HPDE6-E6E7 (cell line): Measurements from ENCODE around the gene PDE8A.

Source experiments
- DNase-seq: peaks from one replicate; pipeline ENCODE4 v3.0.0; 2011; ENCODE audit warnings: missing footprints; ENCODE audit errors: extremely low spot score

Gene PDE8A

GRCh38 chr15:85089929-85090597, 108.4 kb downstream of the PDE8A start:
- no peak for DNase-seq

DNA sequence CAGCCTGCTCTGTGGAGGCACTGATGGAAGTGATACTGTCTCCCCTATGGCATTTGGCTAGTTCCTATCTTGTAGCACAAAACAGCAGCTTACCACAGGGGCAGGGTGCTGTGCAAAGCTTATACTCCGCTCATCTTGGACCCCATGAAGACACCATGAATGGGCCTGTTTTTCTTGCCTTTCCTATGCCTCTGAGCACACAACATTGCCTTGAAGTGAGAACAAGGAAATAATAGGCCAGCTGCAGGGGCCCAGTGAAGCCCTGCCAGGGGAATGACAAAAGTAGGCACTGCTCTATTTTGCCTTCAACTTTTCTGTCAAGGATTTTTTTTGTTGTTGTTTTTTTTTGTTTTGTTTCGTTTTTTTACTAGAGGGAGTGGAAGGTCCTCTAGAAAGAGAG, 110.3 kb downstream of the PDE8A start:
- DNase-seq: no peak

- DNase-seq: no peak
These were observed 113.0 kb downstream of the PDE8A start for GRCh38 chr15:85094685-85095084.

DNA sequence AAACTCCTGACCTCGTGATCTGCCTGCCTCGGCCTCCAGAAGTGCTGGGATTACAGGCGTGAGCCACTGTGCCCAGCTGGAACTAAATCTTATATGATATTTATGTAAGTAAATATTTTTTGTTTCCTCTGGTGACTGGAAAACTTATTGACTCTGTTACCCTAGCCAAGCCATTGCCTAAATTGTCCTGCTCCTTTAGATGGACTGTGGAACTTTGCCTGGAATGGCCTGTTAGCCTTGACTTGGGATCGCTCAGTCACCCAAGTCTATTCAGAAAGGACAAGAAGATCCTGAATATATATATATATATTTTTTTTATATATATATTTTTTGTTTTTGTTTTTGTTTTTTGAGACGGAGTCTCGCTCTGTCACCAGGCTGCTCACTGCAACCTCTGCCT, 113.9 kb downstream of the PDE8A start:
- no peak for DNase-seq

DNA sequence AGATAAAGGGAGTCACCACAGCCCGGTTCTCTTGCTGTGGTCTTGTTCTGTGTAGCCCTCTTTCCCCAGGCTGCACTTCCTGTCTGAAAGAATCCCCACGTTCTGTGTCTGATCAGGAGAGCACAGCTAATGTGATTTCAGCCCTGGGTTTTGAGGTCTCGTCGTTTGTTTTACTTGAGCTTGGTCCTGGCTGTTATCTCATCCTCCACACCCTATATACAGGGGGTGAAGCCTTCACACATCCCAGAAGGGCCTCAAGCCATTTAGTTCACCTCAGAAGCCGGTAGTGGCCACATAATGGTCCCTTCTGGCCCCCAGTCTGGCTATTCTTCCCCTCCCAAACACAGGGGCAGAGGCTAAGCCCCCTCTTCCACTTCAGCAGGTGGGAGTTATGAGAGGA, 115.6 kb downstream of the PDE8A start:
- no peak for DNase-seq

- no peak for DNase-seq
These were observed 116.1 kb downstream of the PDE8A start for GRCh38 chr15:85097725-85098124.

DNA sequence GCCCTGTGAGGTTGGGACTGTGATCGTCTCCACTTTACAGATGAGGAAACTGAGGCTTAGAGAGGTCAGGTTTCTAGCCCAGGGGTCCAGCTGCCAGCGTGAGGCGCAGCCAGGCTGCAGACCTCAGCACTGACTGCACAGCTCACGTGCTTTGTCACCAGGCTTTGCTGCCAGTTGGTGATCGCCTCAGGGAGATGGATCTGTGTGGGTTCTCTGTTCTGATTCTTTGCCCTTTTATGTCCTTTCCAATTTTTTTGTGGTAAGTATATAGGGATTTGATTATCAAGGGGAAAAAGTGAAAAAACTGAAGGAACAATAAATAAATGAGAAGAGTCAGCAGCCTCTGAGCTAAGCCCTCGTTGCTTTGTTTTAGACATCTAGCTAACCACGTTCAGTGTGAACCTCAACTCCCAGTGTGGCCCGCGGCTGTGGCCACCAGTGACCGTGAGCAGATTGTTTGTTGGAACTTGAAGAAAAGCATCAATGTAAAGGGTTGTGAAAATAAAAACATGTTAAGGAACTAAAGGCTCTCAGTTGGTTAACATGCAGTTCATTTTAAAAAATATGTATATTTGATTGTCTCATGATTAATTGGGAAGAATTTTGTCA, 117.6 kb downstream of the PDE8A start:
- DNase-seq: no peak

DNA sequence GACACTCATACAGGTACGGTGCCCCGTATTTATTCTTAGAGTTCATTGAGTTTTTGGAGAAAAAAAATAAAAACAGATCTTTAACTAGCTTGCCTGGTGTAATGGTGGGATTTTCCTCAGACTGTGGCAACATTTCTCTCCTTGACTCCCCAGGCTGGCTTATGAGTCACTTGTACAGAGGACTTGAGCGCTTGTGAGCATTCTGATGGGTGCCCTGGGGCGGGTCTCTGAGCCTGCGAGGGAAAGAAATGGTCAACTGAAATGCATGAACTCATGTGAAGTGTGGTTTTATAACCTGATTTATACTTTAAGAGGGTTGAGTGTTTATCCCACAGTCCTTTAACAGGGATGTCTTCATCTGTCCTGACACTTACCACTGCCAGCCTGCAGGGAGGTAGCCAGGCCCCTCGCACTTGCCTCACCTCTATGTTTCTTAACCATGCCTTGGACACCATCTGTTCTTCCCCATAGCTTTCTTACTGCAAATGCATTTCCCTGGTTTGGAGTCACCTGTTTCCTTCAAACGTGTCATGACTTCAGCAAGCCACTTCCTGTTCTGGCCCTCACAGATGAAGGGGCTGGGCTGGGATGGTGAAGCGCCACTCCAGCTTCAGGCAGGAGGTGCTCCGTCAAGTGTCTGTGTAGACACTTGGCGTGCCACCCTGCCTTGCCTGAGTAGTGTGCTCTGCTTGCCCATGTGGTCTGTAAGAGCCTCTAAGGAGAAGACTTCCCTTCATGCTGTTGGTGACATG, 118.7 kb downstream of the PDE8A start:
- DNase-seq: no peak

- no peak for DNase-seq
These were observed 122.9 kb downstream of the PDE8A start for GRCh38 chr15:85104584-85104983.

DNA sequence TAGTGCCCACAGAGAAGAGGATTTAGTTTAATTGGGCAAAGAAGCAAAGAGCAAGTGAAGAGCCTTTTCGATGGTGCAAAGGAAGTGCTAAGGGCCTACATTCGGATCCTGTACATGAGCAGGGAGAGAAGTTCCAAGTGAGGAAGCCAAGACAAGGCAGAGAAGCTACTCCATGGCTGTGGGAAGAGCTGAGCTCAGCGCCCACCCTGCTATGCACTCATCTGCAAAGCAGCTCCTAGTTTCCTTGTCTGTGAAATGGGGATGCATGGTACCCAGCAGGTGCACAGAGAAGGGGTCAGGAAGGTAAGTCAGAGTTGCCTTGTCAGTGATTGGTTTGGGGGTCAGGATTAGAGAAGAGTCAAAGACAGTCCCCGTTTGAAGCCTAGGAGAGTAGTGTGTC, 126.5 kb downstream of the PDE8A start:
- no peak for DNase-seq

DNA sequence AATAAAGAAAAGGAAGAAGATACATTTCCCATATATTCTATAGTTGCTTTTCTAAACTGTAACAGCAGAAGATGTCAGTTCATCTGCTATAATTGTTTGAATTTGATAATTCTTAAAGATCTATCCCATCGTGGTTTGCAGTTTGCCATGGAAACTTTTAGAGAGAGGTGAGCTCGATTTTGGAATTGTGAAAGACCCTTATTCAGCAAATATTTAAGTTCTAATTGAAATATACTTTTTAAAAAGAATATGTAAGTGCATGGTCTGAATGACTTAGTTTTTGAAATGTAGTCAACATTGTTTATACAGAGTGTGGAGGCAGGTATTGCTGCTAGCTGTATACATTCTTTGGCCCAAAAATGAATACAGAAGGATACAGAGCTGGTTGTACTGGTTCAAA, 127.7 kb downstream of the PDE8A start:
- no peak for DNase-seq

GRCh38 chr15:85112997-85113396, 131.3 kb downstream of the PDE8A start:
- no peak for DNase-seq

- DNase-seq: no peak
These were observed 133.2 kb downstream of the PDE8A start for GRCh38 chr15:85114886-85115285.

GRCh38 chr15:85116066-85116465, 134.4 kb downstream of the PDE8A start:
- peak; percentile 27 for DNase-seq

DNA sequence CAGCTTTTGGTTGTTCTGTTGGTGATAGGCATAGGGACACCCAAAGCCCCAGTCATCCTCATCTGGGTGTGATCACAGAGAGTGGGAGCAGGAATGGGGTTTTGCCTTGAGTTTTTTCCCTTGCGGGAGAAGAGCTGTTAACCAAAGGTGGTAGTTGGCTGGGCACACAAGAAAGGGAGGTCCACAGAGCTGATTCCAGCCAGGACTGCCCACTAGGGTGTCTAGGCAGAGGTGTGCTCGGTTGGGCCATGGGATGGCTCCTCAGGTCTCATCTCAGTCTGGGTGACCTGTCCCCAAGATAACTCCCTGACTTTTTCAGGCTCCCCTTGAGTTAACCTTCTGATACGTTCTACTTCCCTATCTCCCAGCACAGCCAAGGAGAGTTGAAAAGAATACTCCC, 134.8 kb downstream of the PDE8A start:
- no peak for DNase-seq

GRCh38 chr15:85116925-85117646, 135.4 kb downstream of the PDE8A start:
- DNase-seq: no peak

- no peak for DNase-seq
These were observed 136.5 kb downstream of the PDE8A start for GRCh38 chr15:85118173-85118572.

- DNase-seq: no peak
These were observed 136.9 kb downstream of the PDE8A start for GRCh38 chr15:85118581-85118980.

DNA sequence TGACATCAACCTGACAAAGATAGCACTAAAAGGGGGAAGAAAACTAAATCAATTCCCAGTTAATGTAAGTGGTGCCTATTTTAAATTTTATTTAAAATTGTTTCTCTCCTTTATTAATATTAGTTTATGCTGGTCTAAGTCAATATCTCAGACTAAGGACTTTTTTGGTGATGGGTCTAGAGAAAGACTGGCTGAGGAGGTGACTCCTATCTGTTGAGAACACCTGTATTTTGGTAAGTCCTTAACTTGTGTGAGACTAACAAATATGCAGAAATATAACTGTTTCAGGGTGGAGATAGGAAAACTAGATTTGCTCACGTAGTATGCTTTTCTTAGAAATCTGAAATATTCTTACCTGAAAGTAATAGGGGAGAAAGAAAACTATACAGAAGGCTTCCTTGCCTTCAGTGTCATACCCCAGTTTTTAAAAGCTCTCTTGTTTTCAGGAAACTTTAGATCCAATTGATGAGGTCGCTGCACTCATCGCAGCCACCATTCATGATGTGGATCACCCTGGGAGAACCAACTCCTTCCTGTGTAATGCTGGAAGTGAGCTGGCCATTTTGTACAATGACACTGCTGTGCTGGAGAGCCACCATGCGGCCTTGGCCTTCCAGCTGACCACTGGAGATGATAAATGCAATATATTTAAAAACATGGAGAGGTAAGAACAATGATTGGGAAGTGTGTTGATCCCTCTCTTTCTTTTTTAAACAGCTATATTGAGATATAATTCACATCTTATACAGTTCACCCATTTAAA, 138.9 kb downstream of the PDE8A start:
- no peak for DNase-seq

DNA sequence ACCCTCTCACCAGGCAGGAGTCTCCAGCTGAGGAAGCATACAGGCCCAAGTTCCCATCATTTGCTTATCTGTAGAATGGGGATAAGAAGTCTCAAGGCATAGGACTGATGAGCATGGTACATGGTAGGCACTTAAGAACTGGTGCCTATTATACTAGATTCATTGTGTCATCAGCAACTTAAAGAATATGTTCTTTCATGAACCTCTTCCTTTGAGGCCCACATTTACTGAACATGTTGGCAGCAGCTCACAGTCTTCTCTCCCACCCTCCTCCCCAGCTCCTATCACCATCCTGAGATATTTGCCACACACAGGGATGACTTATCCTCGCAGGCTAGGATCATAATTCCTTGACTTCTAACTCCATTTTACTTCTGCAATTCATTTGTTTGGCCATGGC, 142.5 kb downstream of the PDE8A start:
- no peak for DNase-seq

GRCh38 chr15:85125056-85125661, 143.5 kb downstream of the PDE8A start:
- DNase-seq: peak; percentile 23
